Stimulated activated CD8-positive, alpha-beta memory T cell treated with anti-CD3 and anti-CD28 coated beads, Interleukin-4, amount 100 ng/mL, for 48 hours (primary cell): ENCODE measurements around the gene TALDO1.

Experiments used
- DNase-seq: peaks from one replicate; pipeline ENCODE4 v3.0.0-alpha.2; 2020

TALDO1 gene

GRCh38 chr11:747158-748006 is at the start of gene TALDO1:
TALDO1 (plus strand) TSS chr11:747464; CDS start chr11:747482, 18 bp downstream.
- DNase-seq = peak; percentile 93

DNA sequence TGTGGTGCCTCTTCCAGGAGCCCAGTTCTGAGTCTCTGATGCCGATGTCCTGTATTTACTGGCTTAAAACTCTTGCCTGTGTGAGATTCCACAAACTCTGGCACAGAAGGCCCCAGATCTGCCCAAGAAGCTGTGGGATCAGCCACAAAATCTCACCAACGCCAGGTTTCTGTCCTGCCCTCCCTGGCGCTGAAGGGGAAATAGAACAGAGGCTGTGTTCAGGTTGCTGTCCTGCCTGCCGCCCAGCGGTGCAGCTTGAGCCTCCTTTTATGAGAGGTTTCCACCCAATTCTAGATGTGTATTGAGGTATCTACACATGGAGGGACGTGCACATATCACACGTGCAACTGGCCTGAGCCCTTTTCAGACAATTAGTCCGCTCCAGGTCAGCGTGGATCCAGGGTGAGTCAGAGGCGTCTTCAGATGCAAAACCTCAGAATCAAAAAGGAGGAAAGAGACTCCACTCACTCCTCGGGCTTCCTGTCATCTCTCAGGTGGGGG is 49.4 kb upstream of the TALDO1 start:
- no peak for DNase-seq

DNA sequence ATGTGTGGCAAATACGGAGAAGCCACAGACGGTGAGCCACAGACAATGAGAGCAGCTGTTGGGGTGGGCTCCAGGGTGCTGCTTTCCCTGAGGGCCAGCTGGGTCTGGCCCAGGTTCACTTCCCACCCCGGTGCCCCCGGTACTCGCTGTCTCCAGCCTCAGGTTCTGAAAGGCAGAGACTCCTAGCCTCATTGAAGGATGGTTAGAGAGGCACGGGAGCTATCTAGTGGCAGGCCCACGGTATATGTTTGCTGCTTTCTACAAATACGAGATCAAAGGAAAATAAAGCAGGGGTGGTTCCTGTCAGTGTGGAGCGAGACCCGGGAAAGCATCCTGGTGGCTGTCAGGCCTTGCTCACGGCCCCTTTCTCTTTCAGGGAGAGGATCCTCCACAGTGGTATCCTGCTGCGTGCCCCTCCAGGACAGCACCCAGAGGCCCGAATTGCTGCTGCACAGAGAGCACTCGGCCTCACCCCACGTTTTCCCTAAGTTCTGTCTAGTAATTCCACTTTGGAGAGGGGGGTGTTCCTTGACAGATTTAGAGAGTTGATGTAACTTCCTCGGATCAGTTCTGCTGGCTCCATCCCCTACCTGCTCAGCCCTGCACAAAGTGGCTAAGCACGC is 48.7 kb upstream of the TALDO1 start:
- DNase-seq = no peak

GRCh38 chr11:699116-699508 is 48.2 kb upstream of the TALDO1 start:
- no peak for DNase-seq

- DNase-seq = no peak
Measured at GRCh38 chr11:699753-700152, 47.5 kb upstream of the TALDO1 start.

- DNase-seq = no peak
Measured at GRCh38 chr11:701741-702461, 45.4 kb upstream of the TALDO1 start.

- DNase-seq = no peak
Measured at GRCh38 chr11:702462-703461, 44.5 kb upstream of the TALDO1 start.

DNA sequence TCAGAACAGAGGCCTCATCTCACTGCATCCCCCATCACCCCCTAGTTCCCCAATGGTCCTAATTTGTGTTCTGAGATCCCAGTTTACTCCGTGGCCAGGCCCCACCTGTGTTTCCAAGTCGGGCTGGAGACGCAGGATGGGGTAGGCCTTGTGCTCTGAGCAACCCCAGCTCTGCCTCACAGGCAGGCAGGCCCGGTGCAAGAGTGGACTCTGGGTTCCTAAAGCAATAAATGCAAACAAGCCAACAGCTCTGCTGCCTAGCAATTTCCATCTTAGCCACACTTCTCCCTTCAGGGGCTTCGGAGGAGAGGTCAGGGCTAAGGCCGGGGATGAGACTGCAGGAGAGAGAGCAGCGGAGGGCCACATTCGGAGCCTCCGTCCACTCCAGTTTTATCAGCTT is 43.8 kb upstream of the TALDO1 start:
- DNase-seq = no peak

DNA sequence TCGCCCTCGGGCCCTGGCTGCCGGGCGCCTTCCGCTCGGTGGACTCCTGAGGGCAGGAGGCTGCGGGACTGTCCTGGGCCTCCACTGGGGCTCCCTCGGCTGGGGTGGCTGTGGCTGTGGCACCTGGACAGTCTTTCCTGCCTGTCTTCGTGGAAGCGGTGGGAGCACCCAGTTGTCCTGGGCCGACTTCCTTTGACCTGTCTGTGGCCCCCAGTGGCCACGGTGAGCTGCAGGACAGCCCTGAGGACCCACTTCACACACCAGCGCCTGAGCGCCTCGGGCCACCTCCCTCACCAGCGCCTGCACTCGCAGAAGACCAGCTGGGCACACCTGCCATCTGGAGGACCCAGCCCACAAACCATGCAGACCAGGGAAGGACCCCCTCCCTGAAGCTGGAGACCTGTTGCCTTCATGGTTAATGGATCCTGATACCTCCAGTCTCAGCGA is 43.0 kb upstream of the TALDO1 start:
- DNase-seq = no peak

DNA sequence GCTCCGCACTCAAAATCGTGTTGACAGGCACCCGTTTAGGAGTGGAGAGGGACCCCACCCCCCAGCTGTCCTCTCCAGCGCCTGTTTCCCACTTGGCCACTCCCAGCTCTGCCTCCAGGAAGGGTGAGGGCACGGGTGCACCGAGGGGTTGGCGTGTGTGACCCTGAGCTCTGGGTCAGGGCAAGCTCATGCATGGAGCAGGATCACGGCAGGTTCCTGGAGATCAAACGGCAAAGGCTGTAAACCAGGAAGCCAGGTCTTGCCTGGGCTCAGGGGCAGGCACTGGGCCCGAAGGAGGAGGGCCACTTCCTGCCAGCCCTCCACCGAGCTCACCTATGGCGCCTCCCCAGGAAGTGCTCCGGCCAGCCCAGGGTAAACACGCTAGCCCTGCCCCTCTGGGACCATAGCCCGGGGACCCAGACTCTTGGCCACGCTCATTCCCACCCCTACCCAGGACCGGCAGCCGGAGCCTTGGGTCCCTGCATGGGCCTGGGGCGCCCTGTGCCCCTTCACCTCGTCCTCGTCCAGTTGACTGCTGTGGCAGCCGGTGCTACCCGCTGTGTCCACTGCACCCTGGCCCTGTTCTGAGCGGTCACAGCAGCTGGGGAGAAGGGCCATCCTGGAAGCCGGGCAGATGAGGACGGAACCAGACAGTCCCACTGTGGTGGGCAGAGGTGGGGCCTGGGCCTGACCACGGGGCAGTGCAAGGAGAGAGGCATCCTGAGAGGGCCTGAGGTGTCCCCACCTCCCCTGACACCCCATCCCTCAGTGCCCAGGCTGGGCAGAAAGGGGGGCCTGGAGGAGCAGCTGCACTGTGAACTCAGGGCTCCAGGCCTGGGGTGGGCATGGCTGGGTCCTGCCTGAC is 42.3 kb upstream of the TALDO1 start:
- DNase-seq = no peak

DNA sequence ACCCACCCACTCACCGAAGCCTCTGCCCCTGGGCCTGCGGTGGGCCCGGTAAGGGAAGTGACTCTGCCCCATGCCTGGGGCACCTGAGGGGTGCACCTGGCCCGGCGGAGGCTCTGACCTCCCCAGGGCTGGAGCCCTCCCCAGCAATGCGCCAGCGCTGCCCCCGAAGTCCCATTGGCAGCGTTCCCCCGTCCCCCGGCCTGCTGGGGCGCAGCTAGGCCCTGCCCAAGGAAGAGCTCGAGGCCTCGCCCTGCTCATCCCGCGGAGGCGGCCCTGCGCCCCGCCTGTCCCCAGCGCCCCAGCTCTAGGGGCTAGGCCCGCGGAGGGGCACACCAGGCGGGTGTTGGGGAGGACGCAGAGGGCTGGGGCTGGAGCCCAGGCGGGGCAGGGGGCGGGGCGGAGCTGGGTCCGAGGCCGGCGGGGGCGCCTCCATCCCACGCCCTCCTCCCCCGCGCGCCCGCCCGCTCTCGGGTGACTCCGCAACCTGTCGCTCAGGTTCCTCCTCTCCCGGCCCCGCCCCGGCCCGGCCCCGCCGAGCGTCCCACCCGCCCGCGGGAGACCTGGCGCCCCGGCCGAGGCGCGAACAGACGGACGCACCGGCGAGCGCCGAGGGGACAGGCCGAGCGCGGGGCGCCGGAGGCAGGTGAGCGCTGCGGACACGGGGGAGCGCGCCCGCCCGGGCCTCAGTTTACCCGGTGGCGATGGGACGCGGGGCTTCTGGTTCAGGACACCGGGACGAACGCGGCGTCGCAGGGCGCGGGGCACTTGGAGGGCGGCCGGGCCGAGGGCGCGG is 41.4 kb upstream of the TALDO1 start, which contains the start of gene EPS8L2:
Gene EPS8L2, plus strand, starts transcription at position 586 of the 793 bp plus-strand sequence. CDS start 3,177 bp downstream, outside the sequence.
- DNase-seq = no peak

- DNase-seq = no peak
Measured at GRCh38 chr11:706439-706956, 40.8 kb upstream of the TALDO1 start.

- no peak for DNase-seq
Measured at GRCh38 chr11:706957-707816, 40.1 kb upstream of the TALDO1 start.

GRCh38 chr11:707817-708420 is 39.3 kb upstream of the TALDO1 start:
- no peak for DNase-seq

- no peak for DNase-seq
Measured at GRCh38 chr11:708511-708910, 38.8 kb upstream of the TALDO1 start.

GRCh38 chr11:709109-709997 is 37.9 kb upstream of the TALDO1 start:
- no peak for DNase-seq

- DNase-seq = no peak
Measured at GRCh38 chr11:714436-714835, 32.8 kb upstream of the TALDO1 start.
